Measurements from ENCODE around the gene SOX9. TPM values are rescaled to one million over a fixed set of nuclear protein-coding genes. Genes with fewer than 3 reads are reported as not detected.

SOX9 gene
- polyA plus RNA-seq, 1 donor (not counting 4 experiments of a cell fraction or from before 2014, with no cell fraction given), result 15.8 TPM

GRCh38 chr17:72101526-72101925, 19.3 kb upstream of the SOX9 start:
- H3K36me3 ChIP-seq (ENCODE audit: control insufficient read depth in 2 of 2, extremely low read depth in 1 of 2, insufficient read depth in 2 of 2, low read length in 2 of 2), result no peaks in the 10 kb centered on the region
- H3K9me1 ChIP-seq (ENCODE audit: control insufficient read depth, extremely low read depth, insufficient read depth, low read length), result no peaks in the 10 kb centered on the region
- H3K9me3 ChIP-seq (ENCODE audit: control insufficient read depth, low read depth, low read length), result no peaks in the 10 kb centered on the region
- H3K9ac ChIP-seq (ENCODE audit: control insufficient read depth, extremely low read depth, insufficient read depth, low read length), result no peak overlapping the region
- dilution Hi-C loops (cut with MboI; ENCODE audit: extremely low pct_ligation_motif_present, low sequenced_read_pairs), result no loop called here
- no peak overlapping the region for H3K27ac ChIP-seq (ENCODE audit: control insufficient read depth, insufficient read depth, low read length)
- no peak overlapping the region for H2AFZ ChIP-seq (ENCODE audit: control insufficient read depth, low read length)
- no peaks in the 10 kb centered on the region for H3K79me2 ChIP-seq (ENCODE audit: control insufficient read depth, insufficient read depth, low read length)
- TF ChIP-seq EZH2 (IDR thresholded peaks at IDR 0.05; ENCODE audit: low read length) (no peak), CTCF (optimal IDR thresholded peaks at IDR 0.05 in 1 of 3, IDR thresholded peaks at IDR 0.05 in 1 of 3, conservative IDR thresholded peaks at IDR 0.05 in 1 of 3; ENCODE audit: extremely low read depth in 1 of 3, insufficient read depth in 2 of 3, low read length in 3 of 3) (no peak)
- no peak overlapping the region for H3K4me2 ChIP-seq (ENCODE audit: control insufficient read depth, extremely low read depth, insufficient read depth, low read depth, low read length)
- H3K27me3 ChIP-seq (ENCODE audit: control insufficient read depth, extremely low read depth, insufficient read depth, low read length), result no peaks in the 10 kb centered on the region
- H3K4me1 ChIP-seq (ENCODE audit: control insufficient read depth, extremely low read depth, insufficient read depth, low read length), result peaks cover 8% of the 10 kb centered on the region
- DNase-seq (ENCODE audit: low read depth, low spot score) (no peak), FAIRE-seq (no peak)
- H4K20me1 ChIP-seq (ENCODE audit: control insufficient read depth, extremely low read depth, insufficient read depth, low read length), result no peaks in the 10 kb centered on the region
- H3K4me3 ChIP-seq (ENCODE audit: control insufficient read depth in 2 of 3, extremely low read depth in 1 of 3, insufficient read depth in 2 of 3, low read depth in 1 of 3, low read length in 3 of 3), result no peak overlapping the region

GRCh38 chr17:72102366-72102765, 18.5 kb upstream of the SOX9 start:
- H3K4me1 ChIP-seq (ENCODE audit: control insufficient read depth, extremely low read depth, insufficient read depth, low read length), result peaks cover 8% of the 10 kb centered on the region
- H3K9me3 ChIP-seq (ENCODE audit: control insufficient read depth, low read depth, low read length), result no peaks in the 10 kb centered on the region
- dilution Hi-C loops (cut with MboI; ENCODE audit: extremely low pct_ligation_motif_present, low sequenced_read_pairs), result no loop called here
- no peaks in the 10 kb centered on the region for H3K79me2 ChIP-seq (ENCODE audit: control insufficient read depth, insufficient read depth, low read length)
- no peak overlapping the region for H3K27ac ChIP-seq (ENCODE audit: control insufficient read depth, insufficient read depth, low read length)
- H3K4me3 ChIP-seq (ENCODE audit: control insufficient read depth in 2 of 3, extremely low read depth in 1 of 3, insufficient read depth in 2 of 3, low read depth in 1 of 3, low read length in 3 of 3), result no peak overlapping the region
- H3K9me1 ChIP-seq (ENCODE audit: control insufficient read depth, extremely low read depth, insufficient read depth, low read length), result no peaks in the 10 kb centered on the region
- no peak overlapping the region for H3K4me2 ChIP-seq (ENCODE audit: control insufficient read depth, extremely low read depth, insufficient read depth, low read depth, low read length)
- no peak overlapping the region for H2AFZ ChIP-seq (ENCODE audit: control insufficient read depth, low read length)
- DNase-seq (ENCODE audit: low read depth, low spot score) (no peak), FAIRE-seq (no peak)
- H3K27me3 ChIP-seq (ENCODE audit: control insufficient read depth, extremely low read depth, insufficient read depth, low read length), result no peaks in the 10 kb centered on the region
- H3K9ac ChIP-seq (ENCODE audit: control insufficient read depth, extremely low read depth, insufficient read depth, low read length), result no peak overlapping the region
- H3K36me3 ChIP-seq (ENCODE audit: control insufficient read depth in 2 of 2, extremely low read depth in 1 of 2, insufficient read depth in 2 of 2, low read length in 2 of 2), result no peaks in the 10 kb centered on the region
- no peaks in the 10 kb centered on the region for H4K20me1 ChIP-seq (ENCODE audit: control insufficient read depth, extremely low read depth, insufficient read depth, low read length)
- TF ChIP-seq CTCF (optimal IDR thresholded peaks at IDR 0.05 in 1 of 3, IDR thresholded peaks at IDR 0.05 in 1 of 3, conservative IDR thresholded peaks at IDR 0.05 in 1 of 3; ENCODE audit: extremely low read depth in 1 of 3, insufficient read depth in 2 of 3, low read length in 3 of 3) (no peak), EZH2 (IDR thresholded peaks at IDR 0.05; ENCODE audit: low read length) (no peak)

Measured in keratinocyte (primary cell).